Measurements from ENCODE around the gene SIT1. TPM values are rescaled to one million over a fixed set of nuclear protein-coding genes. Genes with fewer than 3 reads are reported as not detected.

Gene SIT1
- total and polyA plus RNA-seq, 12 donors: 0.19 to 3.6 (median 0.31) TPM; not detected in 5

- Histone ChIP-seq H3K27me3 (peaks cover 0 to 16% (median 0%) of the 10 kb centered on the region in 7 donors), H3K9me3 (no peaks in the 10 kb centered on the region), H3K36me3 (peaks cover 0 to 38% (median 24%) of the 10 kb centered on the region in 9 donors), H3K27ac (no peak overlapping the region), H3K4me1 (peaks cover 1 to 26% (median 13%) of the 10 kb centered on the region in 9 donors), H3K4me3 (no peak overlapping the region)
- ATAC-seq (no peak), DNase-seq (no peak)
- no peak for TF ChIP-seq CTCF (IDR thresholded peaks at IDR 0.05)
- 77 to 85% methylated on average over 8 of the region's 8 CpGs for WGBS, 2 donors
- intact Hi-C loops (cut with DNase I): no loop called here
Measured at GRCh38 chr9:35679766-35680330, 29.1 kb upstream of the SIT1 start.

GRCh38 chr9:35679091-35679490, 28.4 kb upstream of the SIT1 start:
- intact Hi-C loops (cut with DNase I): no loop called here
- Histone ChIP-seq H3K4me3 (no peak overlapping the region), H3K9me3 (no peaks in the 10 kb centered on the region), H3K4me1 (peaks cover 0 to 19% (median 13%) of the 10 kb centered on the region in 9 donors), H3K27ac (no peak overlapping the region), H3K36me3 (peaks cover 0 to 31% (median 18%) of the 10 kb centered on the region in 9 donors), H3K27me3 (peaks cover 0 to 16% (median 0%) of the 10 kb centered on the region in 7 donors)
- ATAC-seq (no peak), DNase-seq (no peak)
- TF ChIP-seq CTCF (IDR thresholded peaks at IDR 0.05): no peak
- 90 to 94% methylated on average over 5 of the region's 5 CpGs for WGBS, 2 donors

GRCh38 chr9:35675732-35676392, 25.1 kb upstream of the SIT1 start:
- intact Hi-C loops (cut with DNase I): no loop called here
- H3K27me3 ChIP-seq: peaks cover 0 to 16% (median 0%) of the 10 kb centered on the region in 7 donors
- 4% methylated on average over 48 to 51 of the region's 51 CpGs for WGBS, 2 donors
- no peaks in the 10 kb centered on the region for H3K36me3 ChIP-seq
- peak overlapping the region in 3 of 10 donors; percentile 20 to 39 (median 25) for H3K27ac ChIP-seq
- peak in 1 of 9 donors; percentile 19 for TF ChIP-seq CTCF (IDR thresholded peaks at IDR 0.05)
- no peaks in the 10 kb centered on the region for H3K9me3 ChIP-seq
- peak; percentile 49 to 64 for DNase-seq
- H3K4me1 ChIP-seq: peaks cover 0 to 23% (median 13%) of the 10 kb centered on the region in 9 donors
- H3K4me3 ChIP-seq: peak overlapping the region; percentile 20 to 75 (median 58)
- ATAC-seq: peak; percentile 49 to 75 (median 60)

GRCh38 chr9:35675204-35675603, 24.5 kb upstream of the SIT1 start:
- H3K4me3 ChIP-seq: peak overlapping the region in 9 of 10 donors; percentile 36 to 75 (median 59)
- TF ChIP-seq CTCF (IDR thresholded peaks at IDR 0.05): no peak
- H3K27ac ChIP-seq: no peak overlapping the region
- H3K4me1 ChIP-seq: peaks cover 0 to 23% (median 13%) of the 10 kb centered on the region in 9 donors
- 42 to 47% methylated on average over 13 of the region's 13 CpGs for WGBS, 2 donors
- H3K36me3 ChIP-seq: no peaks in the 10 kb centered on the region
- no peaks in the 10 kb centered on the region for H3K9me3 ChIP-seq
- peak in 2 of 8 donors; percentile 3 to 12 for ATAC-seq
- intact Hi-C loops (cut with DNase I): no loop called here
- no peak for DNase-seq
- H3K27me3 ChIP-seq: peaks cover 0 to 16% (median 0%) of the 10 kb centered on the region in 7 donors
